Measurements from ENCODE around the gene SNTG2.

DNA sequence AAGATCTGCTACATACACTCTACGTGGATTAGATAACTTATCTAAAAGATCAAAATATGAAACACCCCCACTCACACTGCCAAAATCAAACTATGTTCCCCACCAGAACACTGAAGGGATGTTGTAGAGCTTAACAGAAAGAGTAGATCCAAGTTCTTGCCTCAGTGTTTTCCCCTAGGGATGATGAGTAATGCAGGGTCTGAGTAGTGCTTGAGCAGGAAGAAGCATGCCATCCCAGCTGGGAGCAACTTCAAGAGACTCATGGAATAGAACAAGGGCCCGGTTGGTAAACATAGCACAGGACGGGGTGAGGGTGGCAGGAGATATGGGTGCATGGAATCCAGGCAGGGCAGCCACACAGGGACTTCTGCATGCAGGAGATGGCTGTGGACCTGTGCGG lies 74.3 kb downstream of the SNTG2 start:
- TF ChIP-seq, protein P1, sequence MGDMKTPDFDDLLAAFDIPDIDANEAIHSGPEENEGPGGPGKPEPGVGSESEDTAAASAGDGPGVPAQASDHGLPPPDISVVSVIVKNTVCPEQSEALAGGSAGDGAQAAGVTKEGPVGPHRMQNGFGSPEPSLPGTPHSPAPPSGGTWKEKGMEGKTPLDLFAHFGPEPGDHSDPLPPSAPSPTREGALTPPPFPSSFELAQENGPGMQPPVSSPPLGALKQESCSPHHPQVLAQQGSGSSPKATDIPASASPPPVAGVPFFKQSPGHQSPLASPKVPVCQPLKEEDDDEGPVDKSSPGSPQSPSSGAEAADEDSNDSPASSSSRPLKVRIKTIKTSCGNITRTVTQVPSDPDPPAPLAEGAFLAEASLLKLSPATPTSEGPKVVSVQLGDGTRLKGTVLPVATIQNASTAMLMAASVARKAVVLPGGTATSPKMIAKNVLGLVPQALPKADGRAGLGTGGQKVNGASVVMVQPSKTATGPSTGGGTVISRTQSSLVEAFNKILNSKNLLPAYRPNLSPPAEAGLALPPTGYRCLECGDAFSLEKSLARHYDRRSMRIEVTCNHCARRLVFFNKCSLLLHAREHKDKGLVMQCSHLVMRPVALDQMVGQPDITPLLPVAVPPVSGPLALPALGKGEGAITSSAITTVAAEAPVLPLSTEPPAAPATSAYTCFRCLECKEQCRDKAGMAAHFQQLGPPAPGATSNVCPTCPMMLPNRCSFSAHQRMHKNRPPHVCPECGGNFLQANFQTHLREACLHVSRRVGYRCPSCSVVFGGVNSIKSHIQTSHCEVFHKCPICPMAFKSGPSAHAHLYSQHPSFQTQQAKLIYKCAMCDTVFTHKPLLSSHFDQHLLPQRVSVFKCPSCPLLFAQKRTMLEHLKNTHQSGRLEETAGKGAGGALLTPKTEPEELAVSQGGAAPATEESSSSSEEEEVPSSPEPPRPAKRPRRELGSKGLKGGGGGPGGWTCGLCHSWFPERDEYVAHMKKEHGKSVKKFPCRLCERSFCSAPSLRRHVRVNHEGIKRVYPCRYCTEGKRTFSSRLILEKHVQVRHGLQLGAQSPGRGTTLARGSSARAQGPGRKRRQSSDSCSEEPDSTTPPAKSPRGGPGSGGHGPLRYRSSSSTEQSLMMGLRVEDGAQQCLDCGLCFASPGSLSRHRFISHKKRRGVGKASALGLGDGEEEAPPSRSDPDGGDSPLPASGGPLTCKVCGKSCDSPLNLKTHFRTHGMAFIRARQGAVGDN (IDR thresholded peaks at IDR 0.05) = no peak
- TF ChIP-seq NR2C2 (IDR thresholded peaks at IDR 0.05; ENCODE audit: borderline replicate concordance, control insufficient read depth, insufficient read length, low read depth) (no peak), POLR2AphosphoS5 (IDR thresholded peaks at IDR 0.05; ENCODE audit: low read length) (no peak), MTA2 (IDR thresholded peaks at IDR 0.05; ENCODE audit: low read depth) (no peak), KAT2A (conservative IDR thresholded peaks at IDR 0.05; ENCODE audit: control insufficient read depth, low read depth, low read length) (no peak)
- TF ChIP-seq, protein P2, sequence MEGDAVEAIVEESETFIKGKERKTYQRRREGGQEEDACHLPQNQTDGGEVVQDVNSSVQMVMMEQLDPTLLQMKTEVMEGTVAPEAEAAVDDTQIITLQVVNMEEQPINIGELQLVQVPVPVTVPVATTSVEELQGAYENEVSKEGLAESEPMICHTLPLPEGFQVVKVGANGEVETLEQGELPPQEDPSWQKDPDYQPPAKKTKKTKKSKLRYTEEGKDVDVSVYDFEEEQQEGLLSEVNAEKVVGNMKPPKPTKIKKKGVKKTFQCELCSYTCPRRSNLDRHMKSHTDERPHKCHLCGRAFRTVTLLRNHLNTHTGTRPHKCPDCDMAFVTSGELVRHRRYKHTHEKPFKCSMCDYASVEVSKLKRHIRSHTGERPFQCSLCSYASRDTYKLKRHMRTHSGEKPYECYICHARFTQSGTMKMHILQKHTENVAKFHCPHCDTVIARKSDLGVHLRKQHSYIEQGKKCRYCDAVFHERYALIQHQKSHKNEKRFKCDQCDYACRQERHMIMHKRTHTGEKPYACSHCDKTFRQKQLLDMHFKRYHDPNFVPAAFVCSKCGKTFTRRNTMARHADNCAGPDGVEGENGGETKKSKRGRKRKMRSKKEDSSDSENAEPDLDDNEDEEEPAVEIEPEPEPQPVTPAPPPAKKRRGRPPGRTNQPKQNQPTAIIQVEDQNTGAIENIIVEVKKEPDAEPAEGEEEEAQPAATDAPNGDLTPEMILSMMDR (IDR thresholded peaks at IDR 0.05 in 2 of 3, conservative IDR thresholded peaks at IDR 0.05 in 1 of 3; ENCODE audit: control insufficient read depth in 2 of 3, extremely low read depth in 1 of 3, insufficient read depth in 1 of 3, low read depth in 3 of 3, low read length in 3 of 3) = no peak
- TF ChIP-seq, protein P3, sequence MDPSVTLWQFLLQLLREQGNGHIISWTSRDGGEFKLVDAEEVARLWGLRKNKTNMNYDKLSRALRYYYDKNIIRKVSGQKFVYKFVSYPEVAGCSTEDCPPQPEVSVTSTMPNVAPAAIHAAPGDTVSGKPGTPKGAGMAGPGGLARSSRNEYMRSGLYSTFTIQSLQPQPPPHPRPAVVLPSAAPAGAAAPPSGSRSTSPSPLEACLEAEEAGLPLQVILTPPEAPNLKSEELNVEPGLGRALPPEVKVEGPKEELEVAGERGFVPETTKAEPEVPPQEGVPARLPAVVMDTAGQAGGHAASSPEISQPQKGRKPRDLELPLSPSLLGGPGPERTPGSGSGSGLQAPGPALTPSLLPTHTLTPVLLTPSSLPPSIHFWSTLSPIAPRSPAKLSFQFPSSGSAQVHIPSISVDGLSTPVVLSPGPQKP (IDR thresholded peaks at IDR 0.05; ENCODE audit: low read depth, low read length) = no peak
